ENCODE data around the gene ARL4A.
"Not testable (repeated sequence)": the region's sequence is repeated elsewhere in the genome, so short reads cannot be mapped to it uniquely, and the experiment has no call there.

The ARL4A gene

DNA sequence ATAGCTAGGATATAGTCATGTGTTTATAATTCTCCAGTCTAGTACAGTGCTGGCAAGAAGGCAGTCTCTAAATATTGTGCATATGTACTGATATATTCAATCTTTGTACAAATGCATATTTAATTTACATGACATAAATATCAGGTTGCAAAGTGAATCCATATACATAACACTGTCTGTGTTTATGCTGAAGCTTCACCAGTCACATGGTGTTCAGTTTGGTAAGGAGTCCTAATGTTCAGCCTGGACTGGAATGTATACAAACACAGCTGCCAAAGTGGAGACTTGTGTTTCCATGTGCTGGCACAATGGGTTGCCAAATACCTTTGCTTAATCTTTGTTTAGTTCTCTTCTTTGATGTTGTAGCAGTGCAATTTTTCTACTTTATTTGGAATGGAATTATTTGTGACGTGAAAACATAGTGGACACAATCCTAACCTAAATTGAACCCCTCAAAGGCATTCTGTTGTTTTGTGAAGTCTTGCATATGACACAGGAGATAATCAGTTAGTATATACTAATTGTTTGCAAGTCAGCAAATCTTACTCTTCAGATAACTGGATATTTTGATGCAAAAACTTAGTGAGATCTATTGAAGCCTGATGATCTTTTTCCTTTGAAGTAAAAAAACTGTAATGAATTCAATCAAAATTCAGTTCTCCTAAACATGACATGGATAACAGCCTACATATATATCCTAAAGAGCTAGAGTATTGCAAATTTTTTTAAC is 17.3 kb upstream of the ARL4A start:
- DNase-seq (ENCODE audit: low read depth): no peak

DNA sequence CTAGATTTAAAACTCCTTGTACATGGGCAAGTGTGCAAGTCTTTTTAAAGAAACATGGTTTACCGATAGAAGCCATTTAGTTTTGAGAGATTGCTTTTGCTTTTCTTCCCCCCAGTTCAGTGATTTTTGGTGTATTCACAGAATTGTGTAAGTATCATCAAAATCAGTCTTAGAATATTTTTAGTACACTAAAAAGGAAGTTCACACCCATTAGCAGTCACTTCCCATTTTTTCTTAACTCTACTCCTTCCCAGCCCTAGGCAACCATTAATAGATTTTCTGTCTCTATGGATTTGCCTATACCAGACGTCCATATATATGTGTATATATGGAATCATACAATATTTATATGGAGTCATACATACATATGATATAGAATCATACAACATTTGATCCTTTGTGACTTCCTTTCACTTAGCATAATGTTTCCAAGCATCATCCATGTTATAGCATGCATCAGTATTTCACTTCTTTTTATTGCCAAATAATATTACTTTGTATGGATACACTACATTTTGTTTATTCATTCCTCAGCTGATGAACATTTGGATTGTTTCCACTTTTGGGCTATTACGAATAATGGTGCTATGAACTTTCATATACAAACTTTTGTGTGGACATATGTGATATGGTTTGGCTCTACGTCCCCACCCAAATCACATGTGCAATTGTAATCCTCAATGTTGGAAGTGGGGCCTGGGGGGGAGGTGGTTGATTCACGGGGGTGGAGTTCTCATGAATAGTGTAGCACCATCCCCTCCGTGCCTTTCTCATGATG is 16.5 kb upstream of the ARL4A start:
- no peak for DNase-seq (ENCODE audit: low read depth)

DNA sequence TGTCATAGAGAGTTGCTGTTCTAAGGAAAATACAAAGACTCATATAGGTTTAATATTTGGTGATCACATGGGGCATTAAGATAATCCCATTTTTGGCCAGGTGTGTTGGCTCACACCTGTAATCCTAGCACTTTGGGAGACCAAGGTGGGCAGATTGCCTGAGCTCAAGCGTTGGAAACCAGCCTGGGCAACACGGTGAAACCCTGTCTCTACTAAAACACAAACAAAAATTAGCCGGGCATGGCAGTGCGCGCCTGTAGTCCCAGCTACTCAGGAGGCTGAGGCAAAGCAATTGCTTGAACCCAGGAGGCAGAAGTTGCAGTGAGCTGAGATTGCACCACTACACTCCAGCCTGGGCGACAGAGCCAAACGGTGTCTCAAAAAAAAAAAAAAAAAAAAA is 14.0 kb upstream of the ARL4A start:
- not testable (repeated sequence) for DNase-seq (ENCODE audit: low read depth)

DNA sequence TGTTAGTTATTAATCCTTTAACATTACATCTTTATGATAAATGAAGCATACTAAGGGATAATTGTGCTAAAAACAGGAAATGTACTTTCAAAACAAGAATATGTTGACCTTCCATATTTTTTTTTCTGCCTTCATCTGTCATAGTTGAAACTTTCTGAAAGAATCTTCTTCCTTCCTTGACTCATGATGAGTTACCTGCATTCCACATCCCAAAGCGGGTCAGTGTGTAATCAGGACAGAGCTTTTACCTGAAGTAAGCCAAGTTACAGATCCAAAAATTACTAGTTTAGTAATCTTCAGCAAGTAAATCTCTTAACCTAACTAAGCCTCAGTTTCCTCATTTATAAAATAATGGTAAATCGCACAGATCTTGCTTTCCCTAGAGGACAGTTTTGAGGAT is 13.4 kb upstream of the ARL4A start:
- DNase-seq (ENCODE audit: low read depth): no peak

DNA sequence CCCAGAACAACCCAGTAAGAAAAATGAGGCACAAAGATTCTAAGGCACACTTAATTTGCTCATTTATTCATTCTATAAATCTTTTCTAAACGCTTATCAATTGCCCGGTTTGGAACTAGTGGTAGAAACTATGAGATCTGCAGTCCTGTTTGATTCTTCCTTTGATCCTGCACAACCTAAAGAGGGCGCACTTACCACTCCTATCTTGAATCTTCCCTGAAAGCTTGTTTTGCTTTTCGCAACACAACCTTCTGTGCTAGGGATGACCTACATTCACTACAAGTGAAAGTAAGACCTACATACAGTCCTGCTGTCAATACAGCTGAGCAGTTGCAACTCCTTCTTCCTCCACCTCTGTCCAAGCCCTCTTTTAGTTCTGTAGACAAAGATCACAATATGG is 12.6 kb upstream of the ARL4A start:
- DNase-seq (ENCODE audit: low read depth): no peak

DNA sequence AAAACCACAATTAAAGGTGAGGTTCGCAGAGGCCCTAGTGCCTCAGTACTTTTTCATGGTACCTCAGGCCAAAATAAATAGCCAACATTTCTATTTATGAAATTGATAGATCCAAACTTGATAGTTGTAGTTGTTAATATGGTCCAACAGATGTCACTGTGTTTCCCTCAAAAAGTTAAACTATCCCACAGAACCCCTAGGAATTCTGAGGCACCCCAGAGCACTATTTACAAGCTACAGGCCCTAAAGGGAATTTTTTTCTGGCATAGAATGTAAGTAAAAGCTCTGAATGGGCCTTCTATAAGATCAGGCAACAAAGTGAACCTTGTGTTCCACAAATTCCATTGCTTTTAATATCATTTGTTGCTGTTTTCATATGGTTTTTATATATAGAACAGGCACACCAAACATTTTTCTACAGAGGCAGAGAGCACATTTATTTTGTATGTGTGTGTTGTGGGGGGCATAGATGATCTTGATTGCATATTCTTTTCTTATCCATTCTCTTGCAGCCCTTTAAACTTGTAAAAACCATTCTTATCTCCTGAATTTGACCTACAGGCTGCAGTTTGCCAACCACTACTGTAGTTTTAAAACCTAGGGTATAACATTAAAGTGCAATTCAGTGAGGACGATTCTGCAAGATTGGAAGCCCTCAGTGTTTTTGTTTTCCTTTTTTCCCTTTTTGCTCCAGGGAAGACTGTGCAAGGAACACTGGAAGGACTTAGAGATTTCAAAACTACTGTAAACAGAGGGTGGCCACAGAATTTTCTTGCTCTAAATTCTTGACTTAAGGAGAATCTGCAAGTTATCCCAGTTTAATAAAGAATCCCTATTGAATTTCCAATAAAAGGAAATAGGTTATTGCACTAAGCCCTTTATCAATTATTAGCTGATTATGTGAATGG is 3.5 kb upstream of the ARL4A start:
- DNase-seq (ENCODE audit: low read depth): no peak

DNA sequence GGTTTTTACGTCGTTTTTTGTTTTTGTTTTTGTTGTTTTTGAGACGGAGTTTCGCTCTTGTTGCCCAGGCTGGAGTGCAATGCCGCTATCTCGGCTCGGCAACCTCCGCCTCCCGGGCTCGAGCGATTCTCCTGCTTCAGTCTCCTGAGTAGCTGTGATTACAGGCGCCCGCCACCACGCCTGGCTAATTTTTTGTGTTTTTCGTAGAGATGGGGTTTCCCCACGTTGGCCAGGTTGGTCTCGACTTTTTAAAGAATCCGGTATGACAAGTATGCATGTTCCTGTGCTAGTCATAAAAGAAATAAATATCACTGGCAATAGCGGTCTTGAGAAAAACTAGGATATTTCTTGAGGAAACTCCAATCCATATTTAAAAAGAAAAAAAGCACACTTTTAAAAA is 2.7 kb upstream of the ARL4A start:
- DNase-seq (ENCODE audit: low read depth): no peak

DNA sequence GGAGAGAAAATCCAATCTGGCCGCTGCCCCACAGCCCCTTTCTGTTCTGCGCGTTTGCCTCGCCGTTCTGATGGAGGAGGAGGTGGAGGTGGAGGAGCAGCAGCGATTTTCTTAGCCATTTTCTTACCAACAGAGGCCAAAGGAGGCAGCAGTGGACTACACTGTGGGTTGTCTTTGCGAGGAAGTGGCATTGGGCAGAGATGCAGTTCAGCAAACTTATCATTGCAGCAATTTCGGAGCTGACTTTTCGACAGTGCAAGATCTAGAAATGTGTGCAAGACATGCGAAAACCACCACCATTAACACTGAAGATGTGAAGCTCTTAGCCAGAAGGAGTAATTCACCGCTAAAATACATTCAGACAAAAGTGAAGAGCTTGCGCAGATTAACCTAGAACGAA is 1.9 kb upstream of the ARL4A start:
- no peak for DNase-seq (ENCODE audit: low read depth)

DNA sequence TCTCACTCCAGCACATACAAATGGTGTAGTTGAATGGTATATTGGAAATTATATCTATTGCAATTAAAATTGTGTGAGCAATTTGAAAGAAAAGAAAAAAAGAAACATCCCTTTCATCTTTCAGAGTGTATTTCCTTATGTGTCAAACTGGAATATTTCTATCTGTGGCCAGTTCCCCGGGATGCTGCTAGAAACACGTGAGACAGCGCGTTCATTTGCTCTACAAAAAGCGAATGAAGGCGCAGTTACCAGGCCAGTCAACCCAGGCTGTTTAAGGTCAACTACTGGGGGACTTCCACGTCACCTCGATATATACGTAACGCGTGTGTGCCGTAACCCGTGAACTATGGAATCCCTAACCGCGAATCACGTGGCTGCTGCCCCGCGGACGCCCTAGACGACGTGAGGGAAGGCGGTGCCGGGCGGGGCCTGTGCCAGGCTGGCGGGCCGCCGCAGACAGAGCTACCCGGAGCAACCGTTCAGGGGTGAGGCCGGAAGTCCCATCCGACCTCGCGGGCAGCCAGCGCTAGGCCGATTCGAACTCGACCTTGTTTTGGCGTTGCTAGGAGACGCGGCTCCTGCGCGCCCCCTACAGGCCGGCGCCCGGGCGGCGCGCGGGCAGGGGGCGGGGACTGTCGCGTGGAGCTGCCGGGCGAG is 1.1 kb upstream of the ARL4A start:
- peak; percentile 66 for DNase-seq (ENCODE audit: low read depth)

DNA sequence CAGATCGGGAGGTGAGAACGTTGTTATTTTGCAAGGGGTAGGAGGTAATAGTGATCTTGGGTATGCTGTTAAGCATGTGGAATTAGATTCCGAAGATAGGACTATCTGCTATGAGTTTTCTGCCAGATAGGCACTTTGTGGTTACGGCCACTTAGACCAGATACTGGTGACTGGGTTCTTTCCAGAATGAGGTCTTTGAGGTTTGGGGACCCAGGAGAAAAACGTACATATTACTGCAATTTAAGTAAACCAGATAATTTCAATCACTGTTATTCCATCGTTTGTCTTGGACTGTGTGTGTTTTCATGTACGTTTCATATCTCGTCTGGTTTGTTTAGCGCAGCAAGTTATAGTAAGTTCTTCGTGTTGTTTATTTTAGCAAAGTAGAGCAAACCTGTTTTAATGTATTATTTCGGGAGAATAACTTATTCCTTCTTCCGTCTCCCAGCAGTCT is 312 bp downstream of the ARL4A start:
- no peak for DNase-seq (ENCODE audit: low read depth)

DNA sequence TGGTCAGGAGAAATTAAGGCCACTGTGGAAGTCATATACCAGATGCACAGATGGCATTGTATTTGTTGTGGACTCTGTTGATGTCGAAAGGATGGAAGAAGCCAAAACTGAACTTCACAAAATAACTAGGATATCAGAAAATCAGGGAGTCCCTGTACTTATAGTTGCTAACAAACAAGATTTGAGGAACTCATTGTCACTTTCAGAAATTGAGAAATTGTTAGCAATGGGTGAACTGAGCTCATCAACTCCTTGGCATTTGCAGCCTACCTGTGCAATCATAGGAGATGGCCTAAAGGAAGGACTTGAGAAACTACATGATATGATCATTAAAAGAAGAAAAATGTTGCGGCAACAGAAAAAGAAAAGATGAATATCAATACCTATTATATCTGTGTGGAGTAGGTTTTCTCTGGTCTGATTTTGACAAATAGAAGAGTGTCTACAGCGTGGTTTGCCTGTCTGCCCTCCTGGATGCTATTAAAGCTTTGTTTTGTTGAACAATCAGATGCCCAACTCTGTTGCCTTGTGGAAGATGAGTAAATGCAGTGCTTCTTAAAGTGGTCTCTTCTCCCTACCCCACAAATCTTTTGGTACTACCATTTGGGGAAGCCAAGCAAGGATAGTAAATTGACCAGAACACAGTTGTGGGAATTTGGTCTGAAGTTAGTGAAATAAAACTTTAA is 1.2 kb downstream of the ARL4A start:
- not testable (repeated sequence) for DNase-seq (ENCODE audit: low read depth)

DNA sequence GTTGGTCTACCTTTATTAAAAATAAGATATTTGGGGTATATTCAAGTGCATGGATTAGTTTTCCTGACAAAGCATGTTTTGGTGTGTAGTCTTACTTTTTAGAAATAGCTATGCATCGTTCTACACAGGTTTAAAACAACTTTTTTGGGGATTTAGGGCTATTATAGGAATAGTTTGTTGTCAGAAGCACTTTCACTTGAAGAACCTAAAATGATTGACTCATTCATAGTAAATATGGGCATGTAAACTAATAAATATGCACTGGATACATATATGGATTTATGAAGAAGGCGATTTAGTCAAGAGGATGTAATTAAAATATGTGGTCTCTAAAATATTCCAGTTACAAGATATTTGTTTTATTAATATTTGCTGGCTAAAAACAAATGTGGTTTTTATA is 2.0 kb downstream of the ARL4A start:
- DNase-seq (ENCODE audit: low read depth): no peak

DNA sequence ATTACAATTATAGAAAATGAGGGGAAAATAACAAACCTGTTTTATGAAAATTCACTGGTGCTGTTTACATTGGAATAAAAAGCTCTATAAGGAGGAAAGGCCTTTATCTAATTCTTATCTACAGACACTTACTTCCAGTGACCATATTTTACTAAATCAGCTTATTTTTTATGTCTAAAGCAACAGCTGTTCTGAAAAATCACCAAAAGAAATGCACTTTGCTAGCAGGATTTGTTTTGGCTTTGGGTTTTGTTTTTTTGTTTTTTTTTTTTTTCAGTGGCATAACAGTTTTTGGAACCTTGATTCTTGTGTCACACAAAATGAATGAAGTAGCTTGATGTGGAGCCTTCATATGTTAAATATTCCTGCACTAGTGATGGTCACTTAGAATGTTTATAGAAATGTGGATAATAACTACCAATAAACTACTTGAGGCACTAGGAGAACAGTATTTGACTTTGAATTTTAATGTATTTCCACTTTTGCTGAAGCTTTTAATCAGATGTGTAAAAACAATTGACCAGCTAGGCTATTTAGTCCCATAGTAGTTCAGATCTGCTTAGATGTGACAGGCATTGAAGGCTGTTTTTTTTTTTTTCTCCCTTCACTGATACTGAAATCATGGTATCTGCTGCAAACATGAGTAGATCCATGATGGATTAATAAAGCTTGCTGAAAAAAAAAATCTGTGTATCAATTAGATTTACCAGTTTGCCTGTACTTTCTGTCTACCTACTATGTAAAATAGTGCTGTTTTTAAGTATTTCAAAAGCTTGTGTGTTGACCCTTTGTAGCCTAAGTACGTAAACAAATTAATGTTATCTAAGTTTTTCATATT is 2.8 kb downstream of the ARL4A start:
- no peak for DNase-seq (ENCODE audit: low read depth)

DNA sequence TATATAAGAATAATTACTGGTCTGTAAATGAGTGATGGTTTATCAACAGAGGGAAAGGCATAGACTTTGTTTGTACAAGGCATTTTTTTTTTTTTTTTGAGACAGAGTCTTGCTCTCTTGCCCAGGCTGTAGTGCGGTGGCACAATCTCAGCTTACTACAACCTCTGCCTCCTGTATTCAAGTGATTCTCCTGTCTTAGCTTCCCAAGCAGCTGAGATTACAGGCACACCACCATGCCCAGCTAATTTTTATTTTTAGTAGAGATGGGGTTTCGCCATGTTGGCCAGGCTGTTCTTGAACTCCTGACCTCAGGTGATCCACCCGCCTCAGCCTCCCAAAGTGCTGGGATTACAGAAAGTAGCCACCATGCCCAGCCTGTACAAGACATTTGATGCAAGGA is 4.0 kb downstream of the ARL4A start:
- DNase-seq (ENCODE audit: low read depth): not testable (repeated sequence)

DNA sequence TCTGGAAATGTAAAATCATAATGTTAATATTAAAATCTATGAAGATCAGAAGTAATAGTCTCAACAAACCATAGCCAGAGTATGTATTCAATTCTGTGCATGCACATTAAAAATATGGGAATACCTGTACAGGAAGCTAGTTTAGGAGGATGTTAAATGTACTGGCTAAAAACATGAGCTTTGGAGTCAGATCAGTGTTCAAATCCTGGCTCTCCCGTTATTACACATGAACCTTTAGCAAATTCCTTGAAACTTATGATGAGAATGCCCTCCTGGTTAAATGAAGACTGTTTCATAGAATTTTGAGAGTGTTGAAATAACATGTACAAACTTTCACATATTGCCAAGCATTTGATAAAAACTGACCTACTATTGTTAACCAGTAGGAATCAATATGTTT is 4.6 kb downstream of the ARL4A start:
- DNase-seq (ENCODE audit: low read depth): no peak

DNA sequence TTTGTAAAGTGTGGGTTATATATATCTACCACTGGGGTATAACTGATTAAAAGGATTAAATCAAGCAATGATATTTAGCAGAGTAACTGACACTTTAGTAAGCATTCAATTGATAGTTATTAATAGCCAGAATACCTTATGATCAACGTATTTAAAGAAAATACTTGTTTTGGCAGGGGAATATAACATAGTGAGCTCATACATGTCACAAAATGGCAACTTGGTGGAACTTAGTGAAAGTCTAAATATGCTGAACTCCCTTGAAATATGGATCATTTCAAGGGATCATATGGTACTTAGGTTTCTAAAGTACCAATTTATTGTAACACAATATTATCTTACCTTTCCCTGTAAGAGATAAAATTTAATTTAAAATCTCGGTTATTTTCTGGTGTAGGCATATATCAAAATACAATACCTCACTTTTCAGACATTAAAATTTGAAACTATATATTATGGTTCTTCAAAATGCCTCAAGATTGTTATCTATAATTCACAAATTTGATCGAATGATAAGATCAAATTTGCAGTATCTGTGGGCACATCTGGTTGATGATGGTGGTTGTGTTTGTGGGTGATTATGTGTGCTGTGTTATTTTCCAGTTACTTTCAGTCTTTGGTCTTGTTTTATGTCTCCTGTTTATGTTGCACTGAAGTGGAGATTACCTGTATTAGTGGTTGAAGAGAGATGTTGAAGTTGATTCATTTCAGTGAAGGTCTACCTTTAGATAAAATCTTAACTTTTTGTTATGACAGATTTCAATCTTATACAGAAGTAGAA is 5.2 kb downstream of the ARL4A start:
- DNase-seq (ENCODE audit: low read depth): no peak

DNA sequence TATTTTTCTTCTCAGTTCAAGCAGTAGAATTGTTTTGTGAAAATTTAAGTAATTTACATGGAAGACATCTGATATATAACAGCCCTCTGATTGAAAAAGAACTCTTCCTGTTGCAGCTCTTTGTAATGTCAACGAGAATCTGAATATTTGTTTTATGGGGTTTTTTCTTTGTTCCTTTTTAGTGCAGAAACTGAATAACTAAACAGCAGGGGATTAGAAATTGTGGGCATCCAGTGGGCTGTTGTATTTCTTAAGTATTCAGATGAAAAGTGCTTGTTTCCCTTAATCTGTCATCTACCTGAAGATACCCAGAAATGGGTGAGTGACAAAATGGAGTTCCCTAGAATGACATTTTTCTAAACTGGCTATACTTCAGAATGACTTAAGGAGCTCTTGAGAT is 7.4 kb downstream of the ARL4A start:
- DNase-seq (ENCODE audit: low read depth): no peak

DNA sequence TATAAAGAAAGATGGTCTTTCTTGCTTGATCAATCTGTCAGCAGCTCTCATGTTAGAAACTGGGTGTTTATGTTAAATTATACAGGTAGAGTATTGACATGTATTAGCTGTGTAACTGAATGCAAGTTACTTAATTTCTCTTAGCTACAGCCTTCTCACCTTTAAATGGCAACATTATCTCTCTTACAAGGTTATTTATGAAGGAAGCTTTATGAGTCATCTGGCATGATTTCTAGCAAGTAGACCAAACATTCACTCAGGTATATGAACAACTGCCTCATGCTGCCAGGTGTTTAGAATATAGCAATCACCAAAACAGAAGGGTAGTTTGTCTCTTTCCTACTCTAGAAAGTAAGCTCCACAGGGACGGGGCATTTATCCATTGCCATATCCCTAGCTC is 8.5 kb downstream of the ARL4A start:
- DNase-seq (ENCODE audit: low read depth): no peak

DNA sequence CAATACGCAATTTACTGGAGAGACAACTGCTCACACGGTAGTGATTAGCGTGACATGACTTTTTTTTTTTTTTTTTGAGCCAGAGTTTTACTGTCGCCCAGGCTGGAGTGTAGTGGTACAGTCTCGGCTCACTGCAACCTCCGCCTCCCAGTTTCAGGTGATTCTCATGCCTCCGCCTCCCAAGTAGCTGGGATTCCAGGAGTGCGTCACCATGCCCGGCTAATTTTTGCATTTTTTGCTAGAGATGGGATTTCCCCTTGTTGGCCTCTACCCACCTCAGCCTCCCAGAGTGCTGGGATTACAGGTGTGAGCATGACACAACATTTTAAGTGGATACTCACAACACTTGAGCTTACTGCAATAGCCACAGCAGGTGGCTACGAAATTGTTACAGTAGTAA is 11.9 kb downstream of the ARL4A start:
- DNase-seq (ENCODE audit: low read depth): no peak

DNA sequence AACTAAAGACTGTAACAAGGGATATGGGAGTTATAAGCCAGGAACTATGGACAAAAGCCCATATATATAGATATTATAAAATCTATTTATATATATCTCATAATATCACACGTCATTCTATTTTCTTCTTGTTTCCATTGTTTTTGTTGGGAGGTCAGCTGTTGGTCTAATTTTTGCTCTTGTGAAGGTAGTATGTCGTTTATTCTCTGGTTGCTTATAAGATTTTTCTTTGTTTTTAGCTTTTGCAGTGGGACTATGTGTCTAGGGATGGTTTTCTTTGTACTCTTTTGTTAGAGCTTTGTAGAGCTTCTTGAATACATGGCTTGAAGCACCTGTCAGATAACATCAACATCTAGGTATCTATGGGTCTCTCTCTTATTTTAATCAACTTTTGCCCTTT is 14.0 kb downstream of the ARL4A start:
- DNase-seq (ENCODE audit: low read depth): no peak
